ENCODE results near the gene PPP1R1B.
"Not testable (repeated sequence)": the region's sequence is repeated elsewhere in the genome, so short reads cannot be mapped to it uniquely, and the experiment has no call there.

The PPP1R1B gene

GRCh38 chr17:39626171-39627046, at the start of gene PPP1R1B:
PPP1R1B (plus strand) TSS chr17:39626952; CDS start chr17:39627393, 441 bp downstream.
- no peak for DNase-seq (ENCODE audit: low spot score)

DNA sequence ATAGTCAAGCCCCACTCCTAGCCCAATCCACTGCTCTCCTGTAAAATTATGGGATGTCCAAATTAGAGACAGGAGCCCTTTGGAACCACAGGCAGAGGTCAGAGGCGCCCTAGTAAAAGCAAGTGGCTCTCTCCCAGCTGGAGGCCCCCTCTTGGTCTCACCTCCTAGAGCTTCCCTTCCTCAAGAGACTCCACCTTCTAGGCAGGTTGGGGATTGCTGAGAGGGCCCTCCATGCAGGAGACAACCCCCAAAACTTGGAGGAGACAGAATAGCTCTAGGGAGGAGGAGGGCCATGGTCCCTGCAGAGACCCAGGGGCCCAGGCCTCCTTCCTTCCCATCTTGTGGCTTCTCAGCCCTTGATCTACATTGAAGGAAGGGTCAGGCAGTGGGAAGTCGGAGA, 48.5 kb upstream of the PPP1R1B start:
- DNase-seq (ENCODE audit: low spot score), result no peak

DNA sequence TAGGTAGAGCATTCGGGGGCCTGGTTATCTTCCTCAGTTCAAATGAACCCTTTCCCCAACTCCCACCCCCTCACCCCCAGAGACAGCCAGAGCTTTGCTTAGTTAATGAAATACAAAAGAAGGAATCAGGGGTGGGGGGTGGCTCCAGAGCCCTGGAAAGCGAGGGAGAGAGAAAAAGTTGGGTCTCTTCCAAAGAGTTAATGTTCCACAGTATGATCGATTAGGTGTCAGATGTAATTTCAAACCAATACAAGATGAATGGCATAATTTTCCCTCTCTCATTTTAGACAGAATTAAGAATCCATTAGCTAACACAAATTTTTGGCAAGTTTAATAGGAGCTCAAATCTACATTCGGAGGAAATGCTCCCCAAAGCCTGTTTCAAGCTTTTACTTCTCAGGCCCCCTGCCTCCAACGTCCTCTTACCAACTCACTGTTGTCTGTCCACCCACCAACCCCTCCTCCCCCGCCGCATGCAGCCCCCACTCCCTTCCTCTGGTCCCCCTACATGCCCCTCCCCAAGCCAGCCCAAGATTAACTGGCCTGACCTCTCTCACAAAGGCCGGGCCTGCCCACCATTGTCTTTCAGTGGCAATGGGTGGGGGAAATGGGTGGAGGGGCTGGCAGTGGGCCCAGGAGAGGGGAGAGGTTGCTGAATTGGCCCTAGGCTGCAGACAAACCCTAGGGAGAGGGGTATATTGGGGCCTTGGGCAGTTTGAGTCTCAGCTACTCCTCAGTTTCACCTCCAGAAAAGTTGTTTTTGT, 47.3 kb upstream of the PPP1R1B start:
- DNase-seq (ENCODE audit: low spot score), result peak; percentile 88

DNA sequence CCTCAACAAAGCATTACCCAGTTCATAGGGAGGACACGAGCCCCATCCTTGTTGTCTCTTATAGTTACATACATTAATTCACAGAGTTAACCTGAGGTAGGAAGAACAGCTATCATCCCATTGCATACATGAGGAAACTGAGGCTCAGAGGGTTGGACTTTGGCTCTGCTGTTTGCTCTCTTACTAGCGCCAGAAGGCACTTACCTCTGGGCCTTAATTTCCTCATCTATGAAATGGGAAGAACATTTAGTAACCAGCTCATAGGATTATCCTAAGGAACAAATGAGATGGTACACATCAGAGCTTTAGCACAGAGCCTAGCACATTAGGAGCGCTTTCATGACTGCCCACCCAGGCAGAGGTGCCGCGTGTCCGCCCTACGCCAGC, 46.7 kb upstream of the PPP1R1B start:
- peak; percentile 59 for DNase-seq (ENCODE audit: low spot score)

DNA sequence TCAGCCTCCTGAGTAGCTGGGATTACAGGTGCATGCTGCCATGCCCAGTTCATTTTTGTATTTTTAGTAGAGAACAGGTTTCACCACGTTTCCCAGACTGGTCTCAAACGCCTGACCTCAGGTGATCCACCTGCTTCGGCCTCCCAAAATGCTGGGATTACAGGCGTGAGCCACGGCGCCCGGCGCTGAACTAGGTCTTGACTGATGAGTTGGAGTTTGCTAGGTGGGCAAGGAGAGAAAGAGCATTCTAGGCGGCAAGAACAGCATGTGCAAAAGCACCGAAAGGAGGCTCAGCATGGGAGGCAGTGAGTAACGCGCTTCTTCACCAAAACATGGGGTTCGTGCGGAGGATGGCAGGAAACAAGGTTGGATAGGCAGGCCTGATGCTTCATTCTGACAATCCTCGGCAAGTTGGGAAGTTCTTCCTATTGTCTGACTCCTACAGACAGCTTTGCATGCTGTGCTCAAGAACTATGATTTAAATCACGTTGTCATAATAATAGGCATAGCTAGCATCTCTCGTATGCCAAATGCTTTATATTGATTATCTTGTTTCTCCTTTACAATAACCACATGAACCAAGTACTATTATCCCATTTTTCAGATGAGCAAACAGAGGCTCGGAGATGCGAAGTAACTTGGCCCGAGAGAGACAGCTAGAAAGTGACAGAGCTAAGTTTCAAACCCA, 45.5 kb upstream of the PPP1R1B start:
- no peak for DNase-seq (ENCODE audit: low spot score)

DNA sequence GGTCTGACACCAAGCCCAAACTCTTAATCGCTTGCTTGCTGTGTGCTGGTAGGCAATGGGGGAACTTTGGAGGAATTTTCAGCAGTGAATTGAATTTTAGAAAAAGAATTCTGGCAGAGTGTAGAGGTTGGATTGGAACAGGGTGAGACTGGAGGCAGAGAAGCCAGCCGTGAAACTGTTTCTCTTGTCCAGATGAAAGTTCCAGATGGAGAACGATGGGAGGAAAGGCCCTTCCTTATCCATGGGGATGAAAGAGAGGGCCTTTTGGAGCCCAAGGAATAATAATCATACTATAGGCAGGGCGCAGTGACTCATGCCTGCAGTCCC, 45.0 kb upstream of the PPP1R1B start:
- DNase-seq (ENCODE audit: low spot score), result no peak

DNA sequence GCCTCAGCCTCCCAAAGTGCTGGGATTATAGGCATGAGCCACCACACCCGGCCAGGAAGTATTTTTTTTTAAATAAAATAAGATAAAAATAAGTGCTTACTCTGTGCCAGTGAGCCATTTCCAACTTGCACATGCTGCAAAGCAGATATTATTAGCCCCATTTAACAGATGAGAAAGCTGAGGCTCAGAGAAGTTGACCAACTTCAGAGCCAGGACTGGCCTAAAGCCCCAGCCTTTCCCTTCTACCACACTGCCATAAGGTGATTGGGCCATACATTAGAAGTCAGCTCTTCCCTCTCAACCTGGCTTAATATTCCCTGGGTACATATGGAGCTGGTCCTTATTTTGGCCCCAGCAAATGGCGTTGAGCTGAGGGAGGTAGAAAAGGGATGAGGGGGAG, 44.1 kb upstream of the PPP1R1B start:
- no peak for DNase-seq (ENCODE audit: low spot score)

- DNase-seq (ENCODE audit: low spot score), result not testable (repeated sequence)
Observed at GRCh38 chr17:39590180-39590579, 36.6 kb upstream of the PPP1R1B start.

DNA sequence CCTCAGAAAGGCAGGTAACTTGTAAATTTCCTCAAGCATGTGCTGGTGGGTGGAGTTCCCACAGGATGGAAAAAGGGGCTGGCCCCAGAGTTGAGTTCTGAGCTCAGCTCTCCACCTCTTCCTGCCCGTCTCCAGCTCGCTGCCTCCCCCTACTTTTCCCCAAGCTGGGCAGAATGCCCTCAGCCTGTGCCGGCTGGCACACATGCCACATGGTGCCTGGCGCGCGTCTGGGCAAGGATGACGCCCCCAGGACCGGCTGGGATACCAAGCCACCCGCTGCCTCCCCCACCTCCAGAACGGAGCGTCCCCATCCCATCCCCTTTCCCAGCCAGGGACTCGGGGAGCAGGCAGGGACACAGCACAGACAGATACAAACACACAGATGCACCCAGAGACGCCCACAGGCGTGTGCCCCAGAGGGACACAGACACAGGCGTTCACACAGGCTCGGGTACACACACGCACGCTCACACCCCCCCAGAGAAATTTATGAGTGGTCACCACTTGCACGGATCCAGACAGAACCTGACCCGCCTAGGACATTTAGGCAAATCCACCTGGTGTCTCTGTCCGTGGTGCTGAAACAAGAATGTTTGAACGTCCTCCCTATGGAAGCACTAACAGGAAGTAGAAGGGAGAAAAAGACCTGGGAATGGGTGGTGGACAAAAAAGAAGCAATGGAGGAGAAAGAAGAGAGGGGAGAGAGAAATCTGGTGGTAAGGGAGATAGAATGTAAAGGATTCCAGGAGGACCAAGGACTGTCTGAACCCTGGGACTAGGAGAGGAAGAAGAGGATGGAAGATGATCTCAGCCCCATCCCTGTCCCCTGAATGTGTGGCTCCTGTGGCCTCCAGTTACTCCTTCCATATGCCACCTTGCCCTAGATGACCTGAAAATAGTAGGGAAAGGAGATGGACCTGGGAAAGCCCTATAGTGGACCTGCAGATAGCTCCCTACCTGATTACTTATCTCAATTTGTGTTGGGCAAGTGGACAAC, 34.5 kb upstream of the PPP1R1B start:
- peak; percentile 85 for DNase-seq (ENCODE audit: low spot score)

DNA sequence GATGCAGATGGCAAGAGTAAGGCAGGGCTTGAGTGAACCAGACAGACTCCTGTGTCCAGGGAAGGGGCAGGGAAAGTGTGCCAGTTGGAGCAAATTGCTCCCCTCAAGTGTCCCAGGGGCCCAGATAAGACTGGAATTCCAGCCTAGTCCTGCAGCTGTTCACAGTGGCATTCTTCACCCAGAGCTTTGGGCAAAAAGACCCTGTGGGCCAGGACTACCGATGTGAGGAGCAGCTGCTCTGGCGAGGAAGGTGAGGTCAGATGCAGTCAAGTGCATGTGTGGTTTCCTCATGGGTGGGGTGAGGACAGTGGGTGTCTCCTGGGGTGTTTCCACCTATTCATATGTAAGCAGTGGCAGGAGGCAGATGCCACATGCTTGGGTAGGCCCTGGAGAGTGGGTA, 33.4 kb upstream of the PPP1R1B start:
- DNase-seq (ENCODE audit: low spot score), result no peak

DNA sequence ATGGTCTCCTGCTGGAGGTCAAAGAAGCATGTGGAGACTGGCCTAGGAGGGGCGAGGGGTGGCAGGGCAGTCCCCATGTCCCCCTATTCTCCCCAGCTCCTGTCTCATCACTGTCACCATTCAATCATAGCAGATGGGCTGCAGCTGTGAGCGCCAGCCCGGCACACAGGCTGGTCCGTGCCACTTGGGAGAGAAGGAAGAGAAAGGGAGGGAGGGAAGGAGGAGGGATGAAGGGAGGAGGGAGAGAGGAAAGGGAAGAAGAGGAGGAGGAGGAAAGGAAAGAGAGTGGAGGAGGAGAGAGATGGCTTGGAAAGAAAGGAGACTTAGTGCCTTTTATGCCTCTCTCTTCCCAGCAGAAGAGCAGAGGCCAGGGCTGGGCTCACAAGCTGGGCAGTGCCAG, 31.5 kb upstream of the PPP1R1B start:
- no peak for DNase-seq (ENCODE audit: low spot score)

GRCh38 chr17:39595928-39596510, 30.7 kb upstream of the PPP1R1B start:
- DNase-seq (ENCODE audit: low spot score), result no peak

GRCh38 chr17:39596543-39597267, 30.0 kb upstream of the PPP1R1B start:
- no peak for DNase-seq (ENCODE audit: low spot score)

DNA sequence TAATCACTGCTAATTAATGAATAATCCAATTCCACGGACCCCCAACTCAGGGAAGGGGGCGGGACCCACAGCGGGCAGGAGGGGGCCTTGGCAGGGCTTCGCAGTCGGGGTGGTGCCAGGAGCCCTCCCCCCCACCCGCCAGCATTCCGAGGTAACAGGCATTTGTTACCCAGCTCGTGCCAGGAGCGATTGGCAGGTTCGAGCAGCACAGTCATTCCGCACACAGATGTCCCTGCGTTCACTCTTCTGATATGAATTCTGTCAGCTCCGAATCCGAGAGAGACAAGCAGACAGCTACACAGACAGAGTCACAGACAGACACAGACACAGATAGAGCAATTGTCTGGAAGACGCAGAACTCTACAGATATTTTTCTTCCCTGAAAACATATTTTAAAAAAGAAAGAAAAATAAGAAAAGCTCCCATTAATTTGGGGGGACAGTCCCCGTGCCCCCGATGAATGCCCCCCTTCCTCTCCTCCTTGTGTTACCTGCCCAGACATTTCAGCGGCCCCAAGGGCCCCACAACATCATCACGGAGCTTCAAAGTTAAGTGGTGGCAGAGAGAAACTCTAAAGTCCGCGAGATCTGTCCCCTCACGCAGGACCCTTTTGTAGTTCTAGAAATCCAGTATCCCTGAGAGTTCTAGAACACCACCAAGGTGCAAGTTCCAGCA, 29.2 kb upstream of the PPP1R1B start:
- DNase-seq (ENCODE audit: low spot score), result no peak

DNA sequence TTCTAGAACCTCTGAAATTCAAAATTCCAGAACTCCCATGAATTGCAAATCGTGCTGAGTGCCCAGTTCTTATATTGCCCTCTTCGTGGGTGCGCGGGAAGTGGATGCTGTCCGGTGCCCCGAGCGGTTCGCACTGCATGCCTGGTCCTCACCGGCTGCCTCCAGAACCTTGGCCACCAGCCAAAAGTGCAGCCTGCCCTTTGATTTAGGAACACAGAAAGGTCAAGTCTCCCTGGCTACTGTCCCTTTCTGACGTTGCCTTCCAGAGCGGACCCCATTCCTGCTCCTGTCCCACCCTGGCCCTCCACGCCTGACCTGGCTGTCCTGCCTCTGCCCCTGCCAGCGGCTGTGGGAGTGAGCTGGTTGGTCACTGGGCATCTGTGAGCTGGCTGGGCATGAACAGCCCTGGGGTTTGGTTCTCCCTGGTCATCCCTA, 28.7 kb upstream of the PPP1R1B start:
- no peak for DNase-seq (ENCODE audit: low spot score)

- DNase-seq (ENCODE audit: low spot score), result no peak
Observed at GRCh38 chr17:39598630-39599003, 28.1 kb upstream of the PPP1R1B start.

DNA sequence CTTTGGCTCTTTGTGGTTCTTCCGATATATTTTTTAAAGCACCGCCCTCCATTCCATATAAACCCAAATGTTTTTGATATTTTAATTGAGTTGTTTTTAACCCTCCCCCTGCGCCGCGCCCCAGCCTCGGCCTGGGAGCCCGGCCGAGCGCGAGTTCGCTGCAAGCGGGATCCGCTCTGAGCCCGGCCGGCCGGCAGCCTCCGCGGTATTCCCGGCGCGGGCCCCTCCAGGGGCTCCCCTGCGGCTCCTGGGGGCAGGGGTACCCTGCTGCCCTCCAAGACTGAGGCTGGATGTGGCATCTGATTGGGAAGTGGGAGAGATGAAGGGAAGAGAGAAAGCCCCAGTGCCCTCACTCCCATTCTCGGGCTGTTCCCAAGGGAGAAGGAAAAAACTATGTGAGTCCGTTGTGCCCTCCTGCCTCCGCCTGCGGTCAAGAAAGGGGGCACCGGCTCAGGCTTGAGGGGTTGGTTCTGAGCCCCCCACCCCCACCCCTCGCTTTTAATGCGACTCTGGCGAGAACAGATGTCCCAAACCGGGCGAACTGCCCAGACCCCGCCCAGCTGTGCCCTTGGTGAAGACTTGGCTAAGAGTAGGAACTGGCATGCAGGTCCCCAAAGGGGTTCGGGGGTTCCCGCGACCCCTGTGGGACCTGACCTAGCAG, 27.6 kb upstream of the PPP1R1B start:
- DNase-seq (ENCODE audit: low spot score), result peak; percentile 59

DNA sequence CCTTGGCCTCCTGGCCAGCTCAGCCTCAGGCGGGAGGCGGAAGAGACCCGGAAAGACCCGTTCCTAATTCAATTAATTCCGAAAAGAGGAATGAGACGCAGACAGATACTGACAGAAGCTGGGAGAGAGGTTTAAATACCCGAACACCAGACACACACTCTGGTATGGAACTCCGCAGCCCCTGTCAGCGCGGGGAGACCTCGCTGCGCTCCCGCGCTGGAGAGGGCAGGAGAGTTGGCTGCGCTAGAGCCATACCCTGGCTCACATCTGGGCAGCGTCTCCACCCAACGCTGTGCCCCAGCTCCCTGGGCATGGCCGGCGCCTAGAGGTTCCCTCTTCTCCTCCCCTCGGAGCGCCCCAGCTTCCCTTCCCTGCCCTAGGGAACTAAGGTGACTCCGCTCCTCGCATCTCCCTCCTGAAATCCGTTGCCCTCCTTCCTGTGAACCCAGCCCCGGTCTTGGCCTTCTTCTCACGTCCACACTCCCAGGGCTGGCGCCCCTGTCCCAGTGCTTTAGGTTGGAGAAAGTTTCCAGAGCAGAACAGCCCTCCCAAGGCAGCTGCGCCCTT, 27.0 kb upstream of the PPP1R1B start:
- DNase-seq (ENCODE audit: low spot score), result no peak
